Vagina (tissue), 2 donors: ENCODE measurements around the gene RPS6KB2.

Experiments used
- POLR2A ChIP-seq, 2 donors: fragments of 450-650 bp; IDR thresholded peaks; one replicate each; pipeline ENCODE4 v1.6.1; 2017; ENCODE audit warnings: antibody characterized with exemption in 2 of 2, mild to moderate bottlenecking in 2 of 2, moderate library complexity in 2 of 2
- TF ChIP-seq, protein P1 (sequence below), 3 experiments: fragments of 450-650 bp in 2 of 3; fragments of 200-600 bp in 1 of 3; sonication (generic) in 1 of 3; IDR thresholded peaks; one replicate each; pipeline ENCODE4 v1.5.1; 2017 to 2019; ENCODE audit warnings: antibody characterized with exemption in 3 of 3, mild to moderate bottlenecking in 2 of 3, moderate library complexity in 2 of 3

GRCh38 chr11:67387069-67387468, 41.2 kb upstream of the RPS6KB2 start:
- TF ChIP-seq, protein P1, sequence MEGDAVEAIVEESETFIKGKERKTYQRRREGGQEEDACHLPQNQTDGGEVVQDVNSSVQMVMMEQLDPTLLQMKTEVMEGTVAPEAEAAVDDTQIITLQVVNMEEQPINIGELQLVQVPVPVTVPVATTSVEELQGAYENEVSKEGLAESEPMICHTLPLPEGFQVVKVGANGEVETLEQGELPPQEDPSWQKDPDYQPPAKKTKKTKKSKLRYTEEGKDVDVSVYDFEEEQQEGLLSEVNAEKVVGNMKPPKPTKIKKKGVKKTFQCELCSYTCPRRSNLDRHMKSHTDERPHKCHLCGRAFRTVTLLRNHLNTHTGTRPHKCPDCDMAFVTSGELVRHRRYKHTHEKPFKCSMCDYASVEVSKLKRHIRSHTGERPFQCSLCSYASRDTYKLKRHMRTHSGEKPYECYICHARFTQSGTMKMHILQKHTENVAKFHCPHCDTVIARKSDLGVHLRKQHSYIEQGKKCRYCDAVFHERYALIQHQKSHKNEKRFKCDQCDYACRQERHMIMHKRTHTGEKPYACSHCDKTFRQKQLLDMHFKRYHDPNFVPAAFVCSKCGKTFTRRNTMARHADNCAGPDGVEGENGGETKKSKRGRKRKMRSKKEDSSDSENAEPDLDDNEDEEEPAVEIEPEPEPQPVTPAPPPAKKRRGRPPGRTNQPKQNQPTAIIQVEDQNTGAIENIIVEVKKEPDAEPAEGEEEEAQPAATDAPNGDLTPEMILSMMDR (IDR thresholded peaks at IDR 0.05), result no peak
- no peak for TF ChIP-seq POLR2A (IDR thresholded peaks at IDR 0.05)
